SK-N-SH (cell line): ENCODE results near the gene AKAP6. TPM values are rescaled to one million over a fixed set of nuclear protein-coding genes. Genes with fewer than 3 reads are reported as not detected.

Experiments used
- CTCF ChIA-PET: fragments of 300-600, 350-600 bp; formaldehyde crosslinking; extraction: SDS; loops from one replicate; lab custom pipeline; 2021; lab: Yijun Ruan, JAX
- POLR2A ChIA-PET: fragments of 350-600 bp; sonication (Branson Sonifier 250); formaldehyde crosslinking; extraction: SDS; loops from one replicate; lab custom pipeline; 2020; ENCODE audit warnings: antibody characterized with exemption, inconsistent platforms; lab: Yijun Ruan, JAX
- DNase-seq: peaks from one replicate; pipeline ENCODE4 v3.0.0; 2012
- H2AFZ ChIP-seq: fragments of 200-600 bp; sonication (generic); 2 replicates; pipeline ENCODE4 v1.8.1; 2016; ENCODE audit warnings: antibody characterized with exemption, mild to moderate bottlenecking, low read depth
- H3F3A ChIP-seq: fragments of 200-600 bp; sonication (generic); replicated peaks from 2 replicates; pipeline ENCODE3; 2016; ENCODE audit warnings: antibody characterized with exemption, mild to moderate bottlenecking; ENCODE audit not compliant: insufficient read depth
- H3K27ac ChIP-seq, 2 experiments: fragments of 200-500 bp in 1 of 2; fragments of 200-600 bp in 1 of 2; sonication (Bioruptor generic) in 1 of 2; sonication (generic), shearing (Covaris generic) in 1 of 2; 2 replicates each; pipeline versions ENCODE4 v1.5.1 to v1.6.1; 2014 to 2016; ENCODE audit warnings: low read depth in 2 of 2, inconsistent platforms in 1 of 2, low read length in 1 of 2, mild to moderate bottlenecking in 1 of 2, mixed read lengths in 1 of 2
- H3K27me3 ChIP-seq: fragments of 200-600 bp; sonication (generic), shearing (Covaris generic); 2 replicates; pipeline ENCODE4 v1.6.1; 2016; ENCODE audit warnings: mixed run types; ENCODE audit not compliant: insufficient read depth
- H3K36me3 ChIP-seq, 2 experiments: fragments of 200-500 bp in 1 of 2; fragments of 200-600 bp in 1 of 2; sonication (Bioruptor generic) in 1 of 2; sonication (generic) in 1 of 2; replicated peaks in 1 of 2; 2 replicates each; pipeline versions ENCODE3 to v1.5.1; 2014 to 2016; ENCODE audit warnings: low read length in 1 of 2, mild to moderate bottlenecking in 1 of 2; ENCODE audit not compliant: insufficient read depth in 2 of 2, control insufficient read depth in 1 of 2
- H3K4me1 ChIP-seq, 2 experiments: fragments of 200-500 bp in 1 of 2; fragments of 200-600 bp in 1 of 2; sonication (Bioruptor generic) in 1 of 2; sonication (generic), shearing (Covaris generic) in 1 of 2; 2 replicates each; pipeline versions ENCODE4 v1.5.1 to v1.6.1; 2014 to 2016; ENCODE audit warnings: low read depth in 1 of 2, low read length in 1 of 2, mixed run types in 1 of 2; ENCODE audit not compliant: insufficient read depth in 2 of 2, control insufficient read depth in 1 of 2
- H3K4me2 ChIP-seq: fragments of 200-600 bp; sonication (generic), shearing (Covaris generic); 2 replicates; pipeline ENCODE4 v1.6.1; 2017; ENCODE audit warnings: mixed run types
- H3K4me3 ChIP-seq, 2 experiments: fragments of 200-500 bp in 1 of 2; fragments of 200-600 bp in 1 of 2; sonication (Bioruptor generic) in 1 of 2; sonication (generic), shearing (Covaris generic) in 1 of 2; 2 replicates each; pipeline versions ENCODE4 v1.5.1 to v1.8.1; 2014 to 2016; ENCODE audit warnings: low read depth in 2 of 2, inconsistent platforms in 1 of 2, low read length in 1 of 2, mild to moderate bottlenecking in 1 of 2, mixed read lengths in 1 of 2, moderate library complexity in 1 of 2
- H3K79me2 ChIP-seq: fragments of 200-600 bp; sonication (generic); 2 replicates; pipeline ENCODE4 v1.8.1; 2017; ENCODE audit warnings: mild to moderate bottlenecking; ENCODE audit not compliant: insufficient read depth
- H3K9ac ChIP-seq: fragments of 200-600 bp; sonication (generic); 2 replicates; pipeline ENCODE4 v1.6.1; 2017; ENCODE audit warnings: mixed run types
- H3K9me2 ChIP-seq: fragments of 200-600 bp; sonication (generic); 2 replicates; pipeline ENCODE4 v1.6.1; 2017; ENCODE audit warnings: mixed run types
- H3K9me3 ChIP-seq: fragments of 200-600 bp; sonication (generic); 2 replicates; pipeline ENCODE4 v1.6.1; 2017; ENCODE audit warnings: mixed run types, mild to moderate bottlenecking, moderate library complexity
- H4K20me1 ChIP-seq: fragments of 200-600 bp; sonication (generic); 2 replicates; pipeline ENCODE4 v1.6.1; 2017; ENCODE audit warnings: mild to moderate bottlenecking, mixed run types; ENCODE audit not compliant: insufficient read depth
- CHD2 ChIP-seq: fragments of 150-350 bp; IDR thresholded peaks from 2 replicates; pipeline ENCODE4 v1.6.1; 2018; ENCODE audit warnings: low read length; ENCODE audit not compliant: partially characterized antibody
- CTCF ChIP-seq: fragments of 200-600 bp; sonication (generic); IDR thresholded peaks from 2 replicates; pipeline ENCODE4 v1.6.1; 2017; ENCODE audit warnings: antibody characterized with exemption, mild to moderate bottlenecking, moderate library complexity
- ELF1 ChIP-seq: IDR thresholded peaks from 2 replicates; pipeline ENCODE4 v1.4.0; 2012
- FOXJ3 ChIP-seq: sonication (generic); formaldehyde crosslinking; IDR thresholded peaks from 2 replicates; pipeline ENCODE4 v1.5.1; 2020; ENCODE audit warnings: mild to moderate bottlenecking, missing genetic modification reagents
- GATA2 ChIP-seq: sonication (generic); formaldehyde crosslinking; IDR thresholded peaks from 2 replicates; pipeline ENCODE4 v1.5.0; 2020; ENCODE audit warnings: mild to moderate bottlenecking, missing genetic modification reagents
- IRF3 ChIP-seq: fragments of 150-350 bp; IDR thresholded peaks from 2 replicates; pipeline ENCODE4 v1.6.1; 2016; ENCODE audit warnings: mild to moderate bottlenecking, low read depth, low read length
- MXI1 ChIP-seq: IDR thresholded peaks from 2 replicates; pipeline ENCODE4 v1.6.1; 2012; ENCODE audit warnings: mild to moderate bottlenecking, low read depth, low read length, improper control_type of control experiment
- NRF1 ChIP-seq: IDR thresholded peaks from 2 replicates; pipeline ENCODE4 v1.6.1; 2012; ENCODE audit warnings: low read depth, mild to moderate bottlenecking, low read length
- PBX3 ChIP-seq: IDR thresholded peaks from 2 replicates; pipeline ENCODE4; 2012
- RCOR1 ChIP-seq: fragments of 150-350 bp; IDR thresholded peaks from 2 replicates; pipeline ENCODE4 v1.6.1; 2017; ENCODE audit warnings: antibody characterized with exemption, low read length
- TEAD4 ChIP-seq: IDR thresholded peaks from 2 replicates; pipeline ENCODE4 v1.4.0; 2012; ENCODE audit warnings: mild to moderate bottlenecking, borderline replicate concordance; ENCODE audit not compliant: insufficient read depth
- USF2 ChIP-seq: fragments of 150-350 bp; IDR thresholded peaks from 2 replicates; pipeline ENCODE4 v1.6.1; 2017; ENCODE audit warnings: antibody characterized with exemption, low read length, low read depth, borderline replicate concordance
- WGBS: methylation state at CpG from one replicate; pipeline ENCODE4 v1.1.6; 2017; ENCODE audit warnings: low lambda C conversion rate; 5-methylcytosine and 5-hydroxymethylcytosine counted together
- polyA plus RNA-seq, 3 experiments: library from polyadenylated mRNA; depleted of rRNA; stranded (reverse); fragments of >200 nt; gene quantifications; 2 replicates each; pipeline ENCODE4 v1.2.3, GENCODE V29; 2012

Gene AKAP6
- polyA plus RNA-seq, 1 of the 3 experiments (the other 2 are of a cell fraction) = 1.7 TPM

- Histone ChIP-seq H3K4me3 (no peak overlapping the region), H3K27me3 (no peaks in the 10 kb centered on the region), H3K27ac (no peak overlapping the region), H2AFZ (no peak overlapping the region), H3K9me2 (no peaks in the 10 kb centered on the region), H3K4me1 (peaks cover 0 to 15% of the 10 kb centered on the region in 2 experiments; a peak in 1 of 4 replicates), H3F3A (no peaks in the 10 kb centered on the region), H3K79me2 (no peaks in the 10 kb centered on the region), H3K9ac (no peak overlapping the region), H3K36me3 (peaks cover 0 to 4% of the 10 kb centered on the region in 2 experiments), H3K9me3 (no peaks in the 10 kb centered on the region), H4K20me1 (no peaks in the 10 kb centered on the region), H3K4me2 (no peak overlapping the region)
- ChIA-PET CTCF (interaction anchor here (0.6 to 1.3 kb wide), 2 partner anchors 17 to 32 kb away, joined by 3 read pairs; no protein-coding TSS in a partner anchor), POLR2A (no interaction called here)
- TF ChIP-seq USF2 = no peak
- TF ChIP-seq CTCF = no peak
- TF ChIP-seq CHD2 = no peak
- no peak for DNase-seq
- WGBS = 83% methylated on average over 3 of the region's 3 CpGs
Observed at GRCh38 chr14:32629236-32629635, 300.1 kb downstream of the AKAP6 start.

- Histone ChIP-seq H3K79me2 (no peaks in the 10 kb centered on the region), H3K27ac (no peak overlapping the region), H3K4me2 (no peak overlapping the region), H3F3A (no peaks in the 10 kb centered on the region), H3K9me2 (no peaks in the 10 kb centered on the region), H3K9me3 (no peaks in the 10 kb centered on the region), H3K27me3 (no peaks in the 10 kb centered on the region), H3K4me3 (no peak overlapping the region), H3K4me1 (peaks cover 4 to 29% of the 10 kb centered on the region in 2 experiments; a peak in 2 of 4 replicates), H2AFZ (no peak overlapping the region), H4K20me1 (no peaks in the 10 kb centered on the region), H3K9ac (no peak overlapping the region), H3K36me3 (peaks cover 0 to under 1% of the 10 kb centered on the region in 2 experiments)
- POLR2A ChIA-PET = no interaction called here
- no peak for DNase-seq
- TF ChIP-seq MXI1 (no peak), FOXJ3 (CRISPR knock-in tag) (no peak), NRF1 (no peak), RCOR1 (no peak), TEAD4 (no peak), ELF1 (no peak), PBX3 (no peak), IRF3 (no peak), GATA2 (CRISPR knock-in tag) (no peak)
- CTCF ChIA-PET = no interaction called here
Observed at GRCh38 chr14:32630701-32631100, 301.6 kb downstream of the AKAP6 start.
